Lower leg skin (tissue), 4 donors: ENCODE data around the gene DUSP15. TPM values are rescaled to one million over a fixed set of nuclear protein-coding genes. Genes with fewer than 3 reads are reported as not detected.
"Not testable (repeated sequence)": the region's sequence is repeated elsewhere in the genome, so short reads cannot be mapped to it uniquely, and the experiment has no call there.

Experiments
- DNase-seq, 2 donors: peaks; one replicate each; pipeline ENCODE4 v3.0.0-alpha.2; 2019; ENCODE audit warnings: low spot score in 2 of 2
- H3K4me3 ChIP-seq: fragments of 200-600 bp; sonication (generic); 2 replicates; pipeline ENCODE4 v1.5.1; 2017; ENCODE audit warnings: mild to moderate bottlenecking, low read depth; ENCODE audit not compliant: poor library complexity, severe bottlenecking
- CTCF ChIP-seq, 3 donors: fragments of 450-650 bp; IDR thresholded peaks; one replicate each; pipeline ENCODE4 v1.5.1; 2016; ENCODE audit warnings: antibody characterized with exemption in 3 of 3, mild to moderate bottlenecking in 3 of 3, moderate library complexity in 2 of 3
- POLR2A ChIP-seq, 2 donors: fragments of 450-650 bp; IDR thresholded peaks; one replicate each; pipeline ENCODE4 v1.6.1; 2016 to 2017; ENCODE audit warnings: antibody characterized with exemption in 2 of 2, mild to moderate bottlenecking in 1 of 2, moderate library complexity in 1 of 2
- WGBS, 2 donors: methylation state at CpG; one replicate each; pipeline ENCODE4 v1.1.5; 2018; 5-methylcytosine and 5-hydroxymethylcytosine counted together
- intact Hi-C: fragments of 100-400 bp; cut with DNase I; formaldehyde crosslinking; loops from one replicate; pipeline ENCODE4 v1.15.0; 2023; ENCODE audit warnings: low total_unique reads
- total RNA-seq, 4 donors: library from RNA; depleted of rRNA; stranded (reverse); fragments of >200 nt; gene quantifications; one replicate each; pipeline ENCODE4 v1.1.0, GENCODE V29; 2016

Gene DUSP15
- total RNA-seq, 4 donors from 2014 or later = 1.5 TPM; not detected in 3

GRCh38 chr20:31817461-31817860 is 52.9 kb downstream of the DUSP15 start:
- intact Hi-C loops = no loop called here
- TF ChIP-seq CTCF (IDR thresholded peaks at IDR 0.05) (no peak), POLR2A (IDR thresholded peaks at IDR 0.05) (no peak)
- no peak overlapping the region for H3K4me3 ChIP-seq
- DNase-seq = no peak
- WGBS, 2 donors = 92 to 93% methylated on average over 5 of the region's 5 CpGs

GRCh38 chr20:31816221-31816620 is 54.1 kb downstream of the DUSP15 start:
- TF ChIP-seq CTCF (IDR thresholded peaks at IDR 0.05) (no peak), POLR2A (IDR thresholded peaks at IDR 0.05) (no peak)
- no peak for DNase-seq
- intact Hi-C loops = no loop called here
- no peak overlapping the region for H3K4me3 ChIP-seq
- WGBS, 2 donors = 93 to 96% methylated on average over 5 of the region's 5 CpGs

GRCh38 chr20:31815408-31816188 is 54.7 kb downstream of the DUSP15 start:
- no peak overlapping the region for H3K4me3 ChIP-seq
- TF ChIP-seq CTCF (IDR thresholded peaks at IDR 0.05) = no peak
- TF ChIP-seq POLR2A (IDR thresholded peaks at IDR 0.05) = no peak
- no peak for DNase-seq
- WGBS, 2 donors = 15 to 20% methylated on average over 6 to 9 of the region's 9 CpGs
- intact Hi-C loops = no loop called here

- WGBS, 2 donors = 83 to 86% methylated on average over 7 of the region's 7 CpGs
- H3K4me3 ChIP-seq, intact Hi-C loops, DNase-seq: not testable (repeated sequence)
Measured at GRCh38 chr20:31814142-31814541, 56.2 kb downstream of the DUSP15 start.

- TF ChIP-seq POLR2A (IDR thresholded peaks at IDR 0.05) = no peak
- TF ChIP-seq CTCF (IDR thresholded peaks at IDR 0.05) = no peak
- intact Hi-C loops = no loop called here
- H3K4me3 ChIP-seq = no peak overlapping the region
- DNase-seq = no peak
Measured at GRCh38 chr20:31813611-31814010, 56.7 kb downstream of the DUSP15 start.

- WGBS, 2 donors = 65 to 66% methylated on average over 15 of the region's 15 CpGs
- TF ChIP-seq CTCF (IDR thresholded peaks at IDR 0.05) (no peak), POLR2A (IDR thresholded peaks at IDR 0.05) (no peak)
- H3K4me3 ChIP-seq = no peak overlapping the region
- intact Hi-C loops = no loop called here
- no peak for DNase-seq
Measured at GRCh38 chr20:31811796-31812728, 58.3 kb downstream of the DUSP15 start.
